WTC11 (cell line): ENCODE data around the gene NAP1L5. TPM values are rescaled to one million over a fixed set of nuclear protein-coding genes. Genes with fewer than 3 reads are reported as not detected.

Experiments
- ATAC-seq: fragments of 200-7000 bp; cut with Tn5 transposase; 2 replicates; pipeline ENCODE4 v1.10.0; 2021; ENCODE audit warnings: mild to moderate bottlenecking, moderate library complexity
- CTCF ChIA-PET: fragments of 300-600 bp; sonication (Branson Sonifier 250); formaldehyde crosslinking; loops from one replicate; lab custom pipeline; 2021; ENCODE audit warnings: antibody characterized with exemption; lab: Charles Lee
- POLR2A ChIA-PET: fragments of 350-600 bp; sonication (Branson Sonifier 250); formaldehyde crosslinking; loops from one replicate; lab custom pipeline; 2021; ENCODE audit warnings: antibody characterized with exemption; lab: Charles Lee
- DNase-seq: peaks from one replicate; pipeline ENCODE4 v3.0.0; 2021; ENCODE audit warnings: low spot score
- H3K27ac Mint-ChIP-seq: 2 replicates; pipeline ENCODE4 v1.8.0; 2021; ENCODE audit warnings: mixed read lengths
- H3K27me3 Mint-ChIP-seq: 2 replicates; pipeline ENCODE4 v1.8.0; 2021; ENCODE audit warnings: low read depth, mild to moderate bottlenecking, moderate library complexity, mixed read lengths
- H3K36me3 Mint-ChIP-seq: 2 replicates; pipeline ENCODE4 v1.8.0; 2021; ENCODE audit warnings: mixed read lengths
- H3K4me1 Mint-ChIP-seq: 2 replicates; pipeline ENCODE4 v1.8.0; 2022; ENCODE audit warnings: mixed read lengths
- H3K4me3 Mint-ChIP-seq: 2 replicates; pipeline ENCODE4 v1.8.0; 2021; ENCODE audit warnings: mild to moderate bottlenecking, moderate library complexity, mixed read lengths
- H3K9me3 Mint-ChIP-seq: 2 replicates; pipeline ENCODE4 v1.8.0; 2021; ENCODE audit warnings: mixed read lengths
- CBFB ChIP-seq: sonication (generic); formaldehyde crosslinking; IDR thresholded peaks from 2 replicates; pipeline ENCODE4 v1.8.1; 2022; ENCODE audit warnings: mild to moderate bottlenecking, low read depth, missing genetic modification reagents
- EMX1 ChIP-seq: fragments of 250-450 bp; sonication (Bioruptor Pico); IDR thresholded peaks from 2 replicates; pipeline ENCODE4 v1.8.0; 2021; ENCODE audit warnings: mild to moderate bottlenecking
- FOXK1 ChIP-seq: sonication (generic); formaldehyde crosslinking; IDR thresholded peaks from 2 replicates; pipeline ENCODE4 v1.8.0; 2022; ENCODE audit warnings: mild to moderate bottlenecking, moderate library complexity, missing genetic modification reagents
- FOXP1 ChIP-seq: sonication (generic); formaldehyde crosslinking; IDR thresholded peaks from 2 replicates; pipeline ENCODE4 v1.8.0; 2022; ENCODE audit warnings: missing genetic modification reagents, mild to moderate bottlenecking, moderate library complexity, borderline replicate concordance
- MXD4 ChIP-seq: fragments of 250-450 bp; sonication (Bioruptor Pico); IDR thresholded peaks from 2 replicates; pipeline ENCODE4 v1.8.0; 2021; ENCODE audit warnings: mild to moderate bottlenecking, moderate library complexity, borderline replicate concordance
- OVOL2 ChIP-seq: fragments of 250-450 bp; sonication (Bioruptor Pico); IDR thresholded peaks from 2 replicates; pipeline ENCODE4 v1.9.0; 2021; ENCODE audit warnings: mild to moderate bottlenecking, borderline replicate concordance
- TCF7 ChIP-seq: sonication (generic); formaldehyde crosslinking; IDR thresholded peaks from 2 replicates; pipeline ENCODE4 v1.8.0; 2022; ENCODE audit warnings: mild to moderate bottlenecking, low read depth, missing genetic modification reagents, moderate library complexity
- TEAD4 ChIP-seq: sonication (generic); formaldehyde crosslinking; IDR thresholded peaks from 2 replicates; pipeline ENCODE4 v1.8.0; 2022; ENCODE audit warnings: mild to moderate bottlenecking, missing genetic modification reagents
- TP53 ChIP-seq: sonication (generic); formaldehyde crosslinking; IDR thresholded peaks from 2 replicates; pipeline ENCODE4 v1.8.1; 2023; ENCODE audit warnings: mild to moderate bottlenecking, missing genetic modification reagents
- total RNA-seq: library from RNA; stranded (reverse); gene quantifications from 3 replicates; pipeline ENCODE4 v1.2.3, GENCODE V29; 2021
- TF ChIP-seq, protein P1 (sequence below): fragments of 250-450 bp; sonication (Bioruptor Pico); IDR thresholded peaks from 2 replicates; pipeline ENCODE4 v1.9.0; 2021; ENCODE audit warnings: mild to moderate bottlenecking, borderline replicate concordance
- TF ChIP-seq, protein P2 (sequence below): fragments of 250-450 bp; sonication (Bioruptor Pico); IDR thresholded peaks from 2 replicates; pipeline ENCODE4 v1.9.0; 2021; ENCODE audit warnings: moderate library complexity, mild to moderate bottlenecking, inconsistent platforms, borderline replicate concordance
- TF ChIP-seq, protein P3 (sequence below): sonication (generic); formaldehyde crosslinking; IDR thresholded peaks from 2 replicates; pipeline ENCODE4 v1.8.1; 2022; ENCODE audit warnings: mild to moderate bottlenecking, missing genetic modification reagents, moderate library complexity, borderline replicate concordance
- TF ChIP-seq, protein P4 (sequence below): sonication (generic); formaldehyde crosslinking; IDR thresholded peaks from 2 replicates; pipeline ENCODE4 v1.8.1; 2022; ENCODE audit warnings: missing genetic modification reagents, borderline replicate concordance
- TF ChIP-seq, protein P5 (sequence below): fragments of 200-600 bp; IDR thresholded peaks from 2 replicates; pipeline ENCODE4 v1.8.0; 2022; ENCODE audit warnings: antibody characterized with exemption
- TF ChIP-seq, protein P6 (sequence below): sonication (generic); formaldehyde crosslinking; conservative IDR thresholded peaks from 2 replicates; pipeline ENCODE4 v1.8.1; 2022; ENCODE audit warnings: mild to moderate bottlenecking, missing genetic modification reagents

NAP1L5 gene
- total RNA-seq, 1 experiment from 2014 or later, result 3.3 TPM

DNA sequence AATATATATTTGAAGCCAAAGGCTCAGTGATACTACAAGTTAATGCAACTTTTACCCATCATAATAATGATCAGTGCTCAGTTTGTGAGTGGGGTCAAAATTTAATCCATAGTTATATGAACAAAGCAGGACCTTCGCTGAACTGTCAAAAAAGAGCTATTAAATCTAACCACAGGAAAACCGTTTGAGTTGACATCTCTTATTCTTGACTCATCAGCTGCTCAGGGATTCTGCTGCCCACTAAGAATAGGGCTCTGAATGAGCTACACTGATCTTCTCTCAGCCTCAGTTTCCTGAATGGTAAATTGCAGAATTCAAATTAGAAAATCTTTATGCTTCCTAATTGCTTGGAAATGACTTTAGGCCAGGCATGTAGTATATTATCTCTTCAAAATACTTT is 44.9 kb upstream of the NAP1L5 start (continued):
- TF ChIP-seq, protein P1, sequence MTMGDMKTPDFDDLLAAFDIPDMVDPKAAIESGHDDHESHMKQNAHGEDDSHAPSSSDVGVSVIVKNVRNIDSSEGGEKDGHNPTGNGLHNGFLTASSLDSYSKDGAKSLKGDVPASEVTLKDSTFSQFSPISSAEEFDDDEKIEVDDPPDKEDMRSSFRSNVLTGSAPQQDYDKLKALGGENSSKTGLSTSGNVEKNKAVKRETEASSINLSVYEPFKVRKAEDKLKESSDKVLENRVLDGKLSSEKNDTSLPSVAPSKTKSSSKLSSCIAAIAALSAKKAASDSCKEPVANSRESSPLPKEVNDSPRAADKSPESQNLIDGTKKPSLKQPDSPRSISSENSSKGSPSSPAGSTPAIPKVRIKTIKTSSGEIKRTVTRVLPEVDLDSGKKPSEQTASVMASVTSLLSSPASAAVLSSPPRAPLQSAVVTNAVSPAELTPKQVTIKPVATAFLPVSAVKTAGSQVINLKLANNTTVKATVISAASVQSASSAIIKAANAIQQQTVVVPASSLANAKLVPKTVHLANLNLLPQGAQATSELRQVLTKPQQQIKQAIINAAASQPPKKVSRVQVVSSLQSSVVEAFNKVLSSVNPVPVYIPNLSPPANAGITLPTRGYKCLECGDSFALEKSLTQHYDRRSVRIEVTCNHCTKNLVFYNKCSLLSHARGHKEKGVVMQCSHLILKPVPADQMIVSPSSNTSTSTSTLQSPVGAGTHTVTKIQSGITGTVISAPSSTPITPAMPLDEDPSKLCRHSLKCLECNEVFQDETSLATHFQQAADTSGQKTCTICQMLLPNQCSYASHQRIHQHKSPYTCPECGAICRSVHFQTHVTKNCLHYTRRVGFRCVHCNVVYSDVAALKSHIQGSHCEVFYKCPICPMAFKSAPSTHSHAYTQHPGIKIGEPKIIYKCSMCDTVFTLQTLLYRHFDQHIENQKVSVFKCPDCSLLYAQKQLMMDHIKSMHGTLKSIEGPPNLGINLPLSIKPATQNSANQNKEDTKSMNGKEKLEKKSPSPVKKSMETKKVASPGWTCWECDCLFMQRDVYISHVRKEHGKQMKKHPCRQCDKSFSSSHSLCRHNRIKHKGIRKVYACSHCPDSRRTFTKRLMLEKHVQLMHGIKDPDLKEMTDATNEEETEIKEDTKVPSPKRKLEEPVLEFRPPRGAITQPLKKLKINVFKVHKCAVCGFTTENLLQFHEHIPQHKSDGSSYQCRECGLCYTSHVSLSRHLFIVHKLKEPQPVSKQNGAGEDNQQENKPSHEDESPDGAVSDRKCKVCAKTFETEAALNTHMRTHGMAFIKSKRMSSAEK (CRISPR knock-in tag), result no peak
- no peak for TF ChIP-seq EMX1 (CRISPR knock-in tag)
- TF ChIP-seq, protein P2, sequence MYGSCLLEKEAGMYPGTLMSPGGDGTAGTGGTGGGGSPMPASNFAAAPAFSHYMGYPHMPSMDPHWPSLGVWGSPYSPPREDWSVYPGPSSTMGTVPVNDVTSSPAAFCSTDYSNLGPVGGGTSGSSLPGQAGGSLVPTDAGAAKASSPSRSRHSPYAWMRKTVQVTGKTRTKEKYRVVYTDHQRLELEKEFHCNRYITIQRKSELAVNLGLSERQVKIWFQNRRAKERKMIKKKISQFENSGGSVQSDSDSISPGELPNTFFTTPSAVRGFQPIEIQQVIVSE (CRISPR knock-in tag), result no peak
- TF ChIP-seq, all 79 proteins: peak for 0

DNA sequence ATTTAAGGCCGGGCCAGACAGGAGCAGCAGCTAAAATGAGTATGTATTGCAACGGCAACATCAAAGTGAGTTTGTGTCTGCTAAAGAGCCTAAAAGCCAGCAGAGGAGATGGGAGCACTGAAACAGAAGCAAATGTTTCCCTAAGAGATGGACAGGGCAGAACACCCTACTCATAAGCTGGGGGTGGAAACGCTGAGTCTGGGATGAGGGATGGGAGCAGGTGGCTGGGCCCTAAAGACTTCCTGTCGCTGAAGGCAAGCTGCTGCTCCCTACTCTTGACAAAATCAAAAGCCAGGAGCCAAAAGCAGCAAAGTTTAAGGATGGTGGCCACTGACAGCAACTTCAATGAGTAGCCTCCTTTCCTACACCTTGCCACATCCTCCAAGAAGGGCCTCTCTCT is 40.6 kb upstream of the NAP1L5 start:
- no peaks in the 10 kb centered on the region for H3K27me3 Mint-ChIP-seq
- no peaks in the 10 kb centered on the region for H3K9me3 Mint-ChIP-seq
- ChIA-PET CTCF (interaction anchor here (1.1 to 1.3 kb wide), 2 partner anchors 79 to 199 kb away, joined by 3 to 4 read pairs; no protein-coding TSS in a partner anchor), POLR2A (interaction anchor here (0.7 kb wide), 1 partner anchor 455 kb away, joined by 4 read pairs; no protein-coding TSS in a partner anchor)
- TF ChIP-seq FOXK1 (CRISPR knock-in tag), result no peak
- TF ChIP-seq TEAD4 (CRISPR knock-in tag), result no peak
- TF ChIP-seq, protein P3, sequence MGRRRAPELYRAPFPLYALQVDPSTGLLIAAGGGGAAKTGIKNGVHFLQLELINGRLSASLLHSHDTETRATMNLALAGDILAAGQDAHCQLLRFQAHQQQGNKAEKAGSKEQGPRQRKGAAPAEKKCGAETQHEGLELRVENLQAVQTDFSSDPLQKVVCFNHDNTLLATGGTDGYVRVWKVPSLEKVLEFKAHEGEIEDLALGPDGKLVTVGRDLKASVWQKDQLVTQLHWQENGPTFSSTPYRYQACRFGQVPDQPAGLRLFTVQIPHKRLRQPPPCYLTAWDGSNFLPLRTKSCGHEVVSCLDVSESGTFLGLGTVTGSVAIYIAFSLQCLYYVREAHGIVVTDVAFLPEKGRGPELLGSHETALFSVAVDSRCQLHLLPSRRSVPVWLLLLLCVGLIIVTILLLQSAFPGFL (CRISPR knock-in tag), result no peak
- TF ChIP-seq MXD4 (CRISPR knock-in tag), result no peak
- no peak for TF ChIP-seq TCF7 (CRISPR knock-in tag)
- no peak for TF ChIP-seq OVOL2 (CRISPR knock-in tag)
- no peak for TF ChIP-seq TP53
- no peak for TF ChIP-seq FOXP1 (CRISPR knock-in tag)
- TF ChIP-seq, protein P4, sequence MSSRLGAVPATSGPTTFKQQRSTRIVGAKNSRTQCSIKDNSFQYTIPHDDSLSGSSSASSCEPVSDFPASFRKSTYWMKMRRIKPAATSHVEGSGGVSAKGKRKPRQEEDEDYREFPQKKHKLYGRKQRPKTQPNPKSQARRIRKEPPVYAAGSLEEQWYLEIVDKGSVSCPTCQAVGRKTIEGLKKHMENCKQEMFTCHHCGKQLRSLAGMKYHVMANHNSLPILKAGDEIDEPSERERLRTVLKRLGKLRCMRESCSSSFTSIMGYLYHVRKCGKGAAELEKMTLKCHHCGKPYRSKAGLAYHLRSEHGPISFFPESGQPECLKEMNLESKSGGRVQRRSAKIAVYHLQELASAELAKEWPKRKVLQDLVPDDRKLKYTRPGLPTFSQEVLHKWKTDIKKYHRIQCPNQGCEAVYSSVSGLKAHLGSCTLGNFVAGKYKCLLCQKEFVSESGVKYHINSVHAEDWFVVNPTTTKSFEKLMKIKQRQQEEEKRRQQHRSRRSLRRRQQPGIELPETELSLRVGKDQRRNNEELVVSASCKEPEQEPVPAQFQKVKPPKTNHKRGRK, result no peak
- TF ChIP-seq, protein P5, sequence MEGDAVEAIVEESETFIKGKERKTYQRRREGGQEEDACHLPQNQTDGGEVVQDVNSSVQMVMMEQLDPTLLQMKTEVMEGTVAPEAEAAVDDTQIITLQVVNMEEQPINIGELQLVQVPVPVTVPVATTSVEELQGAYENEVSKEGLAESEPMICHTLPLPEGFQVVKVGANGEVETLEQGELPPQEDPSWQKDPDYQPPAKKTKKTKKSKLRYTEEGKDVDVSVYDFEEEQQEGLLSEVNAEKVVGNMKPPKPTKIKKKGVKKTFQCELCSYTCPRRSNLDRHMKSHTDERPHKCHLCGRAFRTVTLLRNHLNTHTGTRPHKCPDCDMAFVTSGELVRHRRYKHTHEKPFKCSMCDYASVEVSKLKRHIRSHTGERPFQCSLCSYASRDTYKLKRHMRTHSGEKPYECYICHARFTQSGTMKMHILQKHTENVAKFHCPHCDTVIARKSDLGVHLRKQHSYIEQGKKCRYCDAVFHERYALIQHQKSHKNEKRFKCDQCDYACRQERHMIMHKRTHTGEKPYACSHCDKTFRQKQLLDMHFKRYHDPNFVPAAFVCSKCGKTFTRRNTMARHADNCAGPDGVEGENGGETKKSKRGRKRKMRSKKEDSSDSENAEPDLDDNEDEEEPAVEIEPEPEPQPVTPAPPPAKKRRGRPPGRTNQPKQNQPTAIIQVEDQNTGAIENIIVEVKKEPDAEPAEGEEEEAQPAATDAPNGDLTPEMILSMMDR, result no peak
- no peak for TF ChIP-seq CBFB (CRISPR knock-in tag)
- TF ChIP-seq, protein P6, sequence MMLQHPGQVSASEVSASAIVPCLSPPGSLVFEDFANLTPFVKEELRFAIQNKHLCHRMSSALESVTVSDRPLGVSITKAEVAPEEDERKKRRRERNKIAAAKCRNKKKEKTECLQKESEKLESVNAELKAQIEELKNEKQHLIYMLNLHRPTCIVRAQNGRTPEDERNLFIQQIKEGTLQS (CRISPR knock-in tag), result no peak
- no peak for DNase-seq
- peaks cover 14% of the 10 kb centered on the region; the same call in 1 of the 2 replicates for H3K36me3 Mint-ChIP-seq
- no peak overlapping the region for H3K4me3 Mint-ChIP-seq
- no peak for ATAC-seq
- peaks cover 32% of the 10 kb centered on the region for H3K4me1 Mint-ChIP-seq
- H3K27ac Mint-ChIP-seq, result peak overlapping the region; percentile 43
